Right atrium auricular region (tissue), 2 donors: ENCODE measurements around the gene KRTAP10-10. TPM values are rescaled to one million over a fixed set of nuclear protein-coding genes. Genes with fewer than 3 reads are reported as not detected.
A peak's percentile ranks its signal among the peaks of the same experiment; 100 is the strongest.
"Not testable (repeated sequence)": the region's sequence is repeated elsewhere in the genome, so short reads cannot be mapped to it uniquely, and the experiment has no call there.

Source experiments
- DNase-seq: peaks from one replicate; pipeline ENCODE4 v3.0.0-alpha.2; 2019; ENCODE audit warnings: low spot score
- H3K27ac ChIP-seq, 2 donors: fragments of 200-600 bp; sonication (generic); 1 replicate in 1 of 2; 2 replicates in 1 of 2; pipeline ENCODE4 v1.5.1; 2016 to 2019
- H3K27me3 ChIP-seq, 2 donors: fragments of 200-600 bp; sonication (generic); one replicate each; pipeline versions ENCODE4 v1.5.1 to v1.6.0; 2017 to 2019
- H3K36me3 ChIP-seq: fragments of 200-600 bp; sonication (generic); one replicate; pipeline ENCODE4 v1.5.1; 2016
- H3K4me1 ChIP-seq, 2 donors: fragments of 200-600 bp; sonication (generic); one replicate each; pipeline versions ENCODE4 v1.5.1 to v1.6.0; 2017 to 2019
- H3K4me3 ChIP-seq, 2 donors: fragments of 200-600 bp; sonication (generic); 1 replicate in 1 of 2; 2 replicates in 1 of 2; pipeline ENCODE4 v1.5.1; 2017 to 2019; ENCODE audit warnings: mild to moderate bottlenecking in 1 of 2, moderate library complexity in 1 of 2
- H3K9me3 ChIP-seq, 2 donors: fragments of 200-600 bp; sonication (generic); one replicate each; pipeline ENCODE4 v1.5.1; 2019
- CTCF ChIP-seq, 2 donors: fragments of 200-600 bp; sonication (generic); IDR thresholded peaks; one replicate each; pipeline ENCODE4 v1.5.1; 2019; ENCODE audit warnings: antibody characterized with exemption in 2 of 2
- total RNA-seq, 2 donors: library from RNA; depleted of rRNA; stranded (reverse); fragments of >200 nt; gene quantifications; one replicate each; pipeline ENCODE4 v1.1.0, GENCODE V29; 2016

KRTAP10-10 gene
- total RNA-seq, 2 donors from 2014 or later = not detected

DNA sequence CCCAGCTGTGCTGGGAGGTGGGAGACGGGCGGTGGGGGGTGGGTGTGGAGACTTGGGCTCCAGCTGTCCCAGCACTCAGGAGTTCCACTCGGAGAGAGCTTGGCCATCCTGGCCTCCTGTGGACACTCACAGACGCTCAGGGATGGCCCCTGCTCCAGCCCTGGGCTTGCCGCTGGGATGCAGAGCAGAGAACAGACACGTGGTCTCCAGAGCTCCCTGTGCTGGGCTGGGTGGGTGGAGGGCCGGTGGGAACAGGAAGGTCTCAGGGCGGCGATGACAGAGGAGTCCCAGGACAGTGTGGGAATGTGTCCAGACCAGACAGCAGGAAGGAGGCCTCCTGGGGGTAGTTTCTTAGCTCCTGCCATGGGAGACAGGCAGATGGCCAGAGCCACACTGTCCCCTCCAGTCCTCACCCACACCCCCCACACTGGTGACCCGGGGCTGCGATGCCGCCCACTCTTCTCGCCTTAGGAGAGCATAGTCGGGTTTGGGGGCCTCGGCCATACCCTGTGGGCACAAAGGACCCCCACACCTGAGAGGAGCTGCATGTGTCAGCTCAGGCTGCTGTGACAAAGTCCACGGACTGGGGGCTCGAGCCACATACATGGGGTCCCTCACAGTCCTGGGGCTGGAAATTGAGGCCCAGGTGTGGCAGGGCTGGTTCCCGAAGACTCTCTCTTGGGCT, 8.3 kb upstream of the KRTAP10-10 start:
- peak; percentile 40 for DNase-seq
- Histone ChIP-seq H3K4me1 (no peaks in the 10 kb centered on the region), H3K36me3 (no peaks in the 10 kb centered on the region), H3K4me3 (no peak overlapping the region), H3K27me3 (no peaks in the 10 kb centered on the region), H3K9me3 (peaks cover 6 to 44% of the 10 kb centered on the region in 2 donors), H3K27ac (no peak overlapping the region)
- TF ChIP-seq CTCF (IDR thresholded peaks at IDR 0.05) = no peak

DNA sequence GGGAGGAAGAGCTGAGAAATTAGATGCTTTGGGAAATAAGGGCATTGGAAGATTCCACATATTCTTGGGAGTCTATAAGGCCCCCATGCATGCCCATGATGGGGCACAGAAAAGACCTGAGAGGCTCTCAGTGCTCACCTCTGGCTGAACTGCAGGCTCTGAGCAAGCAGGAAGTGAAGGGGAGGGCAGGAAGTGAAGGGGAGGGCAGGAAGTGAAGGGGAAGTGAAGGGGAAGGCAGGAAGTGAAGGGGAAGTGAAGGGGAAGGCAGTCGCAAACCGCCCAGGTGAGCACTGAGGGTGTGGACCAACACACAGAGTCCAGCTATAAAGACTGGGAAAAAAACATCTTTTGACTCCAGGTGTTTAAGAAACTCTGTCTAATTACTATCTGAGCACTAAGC, 6.7 kb upstream of the KRTAP10-10 start:
- no peaks in the 10 kb centered on the region for H3K27me3 ChIP-seq
- no peak overlapping the region for H3K4me3 ChIP-seq
- peaks cover 6 to 33% of the 10 kb centered on the region in 2 donors for H3K9me3 ChIP-seq
- H3K27ac ChIP-seq = no peak overlapping the region
- no peaks in the 10 kb centered on the region for H3K36me3 ChIP-seq
- no peak for TF ChIP-seq CTCF (IDR thresholded peaks at IDR 0.05)
- H3K4me1 ChIP-seq = no peaks in the 10 kb centered on the region
- DNase-seq = no peak

- Histone ChIP-seq H3K36me3 (no peaks in the 10 kb centered on the region), H3K4me1 (no peaks in the 10 kb centered on the region), H3K27me3 (no peaks in the 10 kb centered on the region), H3K9me3 (peaks cover 6 to 33% of the 10 kb centered on the region in 2 donors), H3K27ac (no peak overlapping the region), H3K4me3 (no peak overlapping the region)
- TF ChIP-seq CTCF (IDR thresholded peaks at IDR 0.05) = no peak
- DNase-seq = no peak
Observed at GRCh38 chr21:44632067-44632466, 5.1 kb upstream of the KRTAP10-10 start.

DNA sequence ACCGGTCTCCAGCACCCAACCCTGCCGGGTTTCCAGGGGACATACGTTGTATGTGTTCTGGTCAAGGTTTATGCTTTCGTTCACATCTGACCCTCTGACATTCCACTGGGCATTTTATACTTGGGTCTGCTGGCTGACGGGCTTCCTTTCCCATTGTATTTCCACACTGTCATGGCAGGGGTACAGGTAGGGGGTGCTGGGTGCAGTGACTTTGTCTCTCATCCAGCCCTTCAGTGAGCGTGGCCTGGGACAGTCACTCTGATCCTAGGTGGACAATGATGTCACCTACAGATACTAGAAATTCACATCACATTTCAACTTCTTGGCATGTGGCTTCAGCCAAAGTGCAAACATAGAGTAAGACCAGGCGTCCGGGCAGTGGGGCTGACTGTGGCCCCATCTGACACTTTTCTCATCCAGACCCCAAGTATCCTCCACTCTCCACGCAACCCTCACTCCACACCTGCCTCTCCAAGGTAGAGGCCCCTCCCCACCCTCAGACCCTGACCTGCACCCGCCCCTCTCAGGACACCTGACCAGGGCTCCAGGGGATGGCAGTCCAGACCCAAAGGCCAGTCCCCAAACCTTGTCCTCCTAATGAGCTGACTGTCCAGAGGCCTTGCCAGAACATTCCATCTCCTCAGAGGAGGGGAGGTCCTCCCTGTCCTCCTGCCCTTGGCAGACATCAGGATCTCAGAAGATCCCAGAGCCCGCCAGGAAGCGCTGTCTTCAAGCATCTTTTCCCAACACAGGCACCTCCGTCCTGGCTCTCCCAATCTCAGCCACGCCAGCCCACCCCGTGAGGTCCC, 743 bp upstream of the KRTAP10-10 start:
- peak; percentile 52 for DNase-seq
- Histone ChIP-seq H3K27ac (no peak overlapping the region), H3K4me1 (no peaks in the 10 kb centered on the region), H3K9me3 (peaks cover 3 to 17% of the 10 kb centered on the region in 2 donors), H3K36me3 (no peaks in the 10 kb centered on the region), H3K4me3 (no peak overlapping the region), H3K27me3 (no peaks in the 10 kb centered on the region)
- TF ChIP-seq CTCF (IDR thresholded peaks at IDR 0.05) = no peak

DNA sequence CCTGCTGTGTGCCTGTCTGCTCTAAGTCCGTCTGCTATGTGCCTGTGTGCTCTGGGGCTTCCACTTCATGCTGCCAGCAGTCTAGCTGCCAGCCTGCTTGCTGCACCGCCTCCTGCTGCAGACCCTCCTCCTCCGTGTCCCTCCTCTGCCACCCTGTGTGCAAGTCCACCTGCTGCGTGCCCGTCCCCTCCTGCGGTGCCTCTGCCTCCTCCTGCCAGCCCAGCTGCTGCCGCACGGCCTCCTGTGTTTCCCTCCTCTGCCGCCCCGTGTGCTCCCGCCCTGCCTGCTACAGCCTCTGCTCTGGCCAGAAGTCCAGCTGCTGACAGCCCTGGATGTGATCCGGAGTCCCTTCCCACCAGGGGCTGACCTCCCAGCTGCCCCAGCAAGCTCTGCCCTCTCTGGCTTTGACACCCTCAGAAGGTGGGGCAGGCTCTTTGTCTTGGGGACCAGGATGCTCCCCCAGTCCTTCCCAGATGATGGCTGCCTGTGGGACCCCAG, 744 bp downstream of the KRTAP10-10 start:
- not testable (repeated sequence) for H3K4me1 ChIP-seq, H3K27me3 ChIP-seq, H3K4me3 ChIP-seq, DNase-seq, H3K36me3 ChIP-seq, H3K27ac ChIP-seq, H3K9me3 ChIP-seq

GRCh38 chr21:44638506-44639330, 1.6 kb downstream of the KRTAP10-10 start:
- not testable (repeated sequence) for H3K9me3 ChIP-seq, H3K27me3 ChIP-seq, H3K27ac ChIP-seq, H3K4me3 ChIP-seq, H3K36me3 ChIP-seq, H3K4me1 ChIP-seq
- peak; percentile 42 for DNase-seq
